ENCODE results near the gene CEACAM3.

- TF ChIP-seq ZFP30 (CRISPR knock-in tag; IDR thresholded peaks at IDR 0.05) (no peak), TSHZ2 (CRISPR knock-in tag; IDR thresholded peaks at IDR 0.05) (no peak), ZNF8 (CRISPR knock-in tag; IDR thresholded peaks at IDR 0.05) (no peak), ZC3H10 (CRISPR knock-in tag; IDR thresholded peaks at IDR 0.05) (no peak), CSRNP3 (CRISPR knock-in tag; IDR thresholded peaks at IDR 0.05) (no peak), PATZ1 (CRISPR knock-in tag; IDR thresholded peaks at IDR 0.05; ENCODE audit: borderline replicate concordance) (no peak), BACH2 (CRISPR knock-in tag; IDR thresholded peaks at IDR 0.05; ENCODE audit: borderline replicate concordance) (no peak), CREB5 (CRISPR knock-in tag; IDR thresholded peaks at IDR 0.05; ENCODE audit: low read depth) (no peak), ARNTL (CRISPR knock-in tag; IDR thresholded peaks at IDR 0.05; ENCODE audit: borderline replicate concordance, low read depth) (no peak), ISL1 (CRISPR knock-in tag; IDR thresholded peaks at IDR 0.05) (no peak), SNAI2 (CRISPR knock-in tag; IDR thresholded peaks at IDR 0.05) (no peak), ESRRG (CRISPR knock-in tag; IDR thresholded peaks at IDR 0.05) (no peak), OSR1 (CRISPR knock-in tag; IDR thresholded peaks at IDR 0.05) (no peak)
These were observed 64.2 kb downstream of the CEACAM3 start for GRCh38 chr19:41860419-41861115.
